Adrenal gland (tissue), 5 donors: ENCODE measurements around the gene SDK1.

Experiments used
- CTCF ChIP-seq, 6 experiments: fragments of 450-650 bp in 4 of 6; fragments of 200-600 bp in 2 of 6; sonication (generic) in 1 of 6; IDR thresholded peaks; 1 replicate in 5 of 6; 2 replicates in 1 of 6; pipeline versions ENCODE4 v1.5.1 to v1.8.0; 2016 to 2021; ENCODE audit warnings: antibody characterized with exemption in 6 of 6, mild to moderate bottlenecking in 2 of 6, moderate library complexity in 1 of 6
- POLR2A ChIP-seq, 2 donors: fragments of 450-650 bp; IDR thresholded peaks; one replicate each; pipeline ENCODE4 v1.6.1; 2017; ENCODE audit warnings: antibody characterized with exemption in 2 of 2, mild to moderate bottlenecking in 2 of 2, moderate library complexity in 1 of 2
- donor health status: DM: no; HTN: no; CAD: no.

- no peak for TF ChIP-seq CTCF (IDR thresholded peaks at IDR 0.05)
- no peak for TF ChIP-seq POLR2A (IDR thresholded peaks at IDR 0.05)
Measured at GRCh38 chr7:3730276-3730675, 429.2 kb downstream of the SDK1 start.
